GM21360 (cell line): ENCODE data around the gene ANO10.
"Not testable (repeated sequence)": the region's sequence is repeated elsewhere in the genome, so short reads cannot be mapped to it uniquely, and the experiment has no call there.

Experiments
- ATAC-seq: cut with Tn5 transposase; IDR thresholded peaks from one replicate; pipeline ENCODE4 v1.9.1; 2021; ENCODE audit warnings: mild to moderate bottlenecking, moderate library complexity; ENCODE audit not compliant: unreplicated experiment

ANO10 gene

GRCh38 chr3:43629257-43629656, 7.4 kb upstream of the ANO10 start:
- no peak for ATAC-seq

- no peak for ATAC-seq
Measured at GRCh38 chr3:43627360-43627759, 5.5 kb upstream of the ANO10 start.

DNA sequence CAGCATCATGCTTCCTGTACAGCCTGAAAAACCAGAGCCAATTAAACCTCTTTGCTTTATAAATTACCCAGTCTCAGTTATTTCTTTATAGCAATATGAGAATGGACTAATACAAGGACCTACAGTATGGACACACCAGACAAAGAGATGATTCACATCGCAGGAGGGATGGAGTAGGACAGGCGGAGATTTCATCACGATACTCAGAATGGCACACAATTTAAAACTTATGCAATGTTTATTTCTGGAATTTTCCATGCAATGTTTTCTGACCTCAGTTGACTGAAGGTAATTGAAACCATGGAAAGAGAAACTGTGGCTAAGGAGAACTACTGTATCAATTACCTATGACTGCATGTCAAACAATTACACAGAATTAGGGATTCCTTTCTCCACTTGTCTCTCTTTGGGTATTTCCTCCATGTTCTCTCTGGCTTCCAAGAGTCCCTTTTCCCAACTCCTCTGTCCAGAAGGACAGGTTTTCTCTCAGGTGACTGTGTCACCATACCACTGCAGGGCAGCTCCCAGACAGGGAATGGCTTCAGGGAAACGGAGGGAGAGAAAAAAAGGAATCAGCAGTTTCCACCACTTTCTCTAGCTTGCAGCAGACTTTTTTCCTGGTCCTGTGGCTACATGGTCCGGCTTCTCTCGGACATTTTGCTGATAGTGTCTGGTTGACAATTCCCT, 3.0 kb upstream of the ANO10 start:
- no peak for ATAC-seq

DNA sequence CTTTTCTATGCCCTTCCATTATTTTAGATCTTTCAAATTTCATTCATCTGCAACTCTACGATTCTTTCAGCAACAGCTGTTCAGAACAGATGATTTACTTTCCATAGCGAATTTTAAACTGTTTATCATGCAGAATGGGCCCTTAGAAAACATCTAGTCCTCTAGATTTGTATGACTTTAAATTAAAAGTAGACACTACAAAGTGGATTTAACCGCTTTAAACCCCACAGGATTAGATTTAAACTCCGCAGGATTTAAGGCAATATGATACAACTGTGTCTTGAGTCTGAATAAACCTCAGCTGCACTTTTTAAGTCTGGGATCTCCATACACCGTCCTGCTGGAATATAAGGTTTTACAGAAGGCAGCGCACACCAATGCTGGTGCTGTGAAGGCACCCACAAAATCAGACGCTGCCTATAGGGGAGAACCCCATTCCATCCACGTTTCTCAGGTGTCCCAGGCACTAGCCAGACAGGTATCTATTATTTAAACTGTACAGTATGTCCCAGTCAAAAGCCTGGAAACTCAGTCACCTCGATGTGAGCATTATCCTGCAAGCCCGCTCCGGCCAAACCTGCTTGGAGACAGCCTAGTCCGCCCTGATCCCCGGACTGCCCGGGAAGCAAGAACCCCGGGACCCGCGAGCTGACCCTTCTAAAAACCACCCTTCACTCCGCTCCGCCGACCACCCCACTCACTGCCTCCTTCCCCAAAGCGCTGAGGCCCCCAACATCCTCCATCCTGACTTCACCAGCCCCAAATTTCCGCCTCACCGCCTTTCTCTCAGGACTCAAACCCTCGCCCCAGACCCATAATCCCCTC, 768 bp downstream of the ANO10 start:
- ATAC-seq: no peak

GRCh38 chr3:43619588-43619987, 2.2 kb downstream of the ANO10 start:
- ATAC-seq: no peak

- ATAC-seq: no peak
Measured at GRCh38 chr3:43618142-43618541, 3.7 kb downstream of the ANO10 start.

DNA sequence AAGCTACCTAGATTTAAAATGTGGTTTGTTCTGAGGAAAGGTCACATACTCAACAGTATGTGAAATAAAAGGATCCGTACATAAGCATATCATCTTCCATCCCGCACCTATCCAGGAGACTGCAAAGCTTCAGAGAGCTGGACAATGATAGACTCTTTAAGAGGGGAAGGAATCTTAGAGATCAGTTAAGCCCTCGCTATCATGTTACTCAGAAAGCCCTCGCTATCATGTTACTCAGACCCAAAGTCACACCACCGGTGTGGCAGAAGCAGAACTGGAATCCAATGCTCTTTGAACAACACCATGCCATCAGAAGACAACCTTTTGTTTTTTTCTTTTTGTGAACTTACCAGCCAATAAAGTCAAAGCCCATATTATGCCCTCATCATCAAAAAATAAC, 5.8 kb downstream of the ANO10 start:
- ATAC-seq: no peak

- ATAC-seq: no peak
Measured at GRCh38 chr3:43615133-43615532, 6.7 kb downstream of the ANO10 start.

DNA sequence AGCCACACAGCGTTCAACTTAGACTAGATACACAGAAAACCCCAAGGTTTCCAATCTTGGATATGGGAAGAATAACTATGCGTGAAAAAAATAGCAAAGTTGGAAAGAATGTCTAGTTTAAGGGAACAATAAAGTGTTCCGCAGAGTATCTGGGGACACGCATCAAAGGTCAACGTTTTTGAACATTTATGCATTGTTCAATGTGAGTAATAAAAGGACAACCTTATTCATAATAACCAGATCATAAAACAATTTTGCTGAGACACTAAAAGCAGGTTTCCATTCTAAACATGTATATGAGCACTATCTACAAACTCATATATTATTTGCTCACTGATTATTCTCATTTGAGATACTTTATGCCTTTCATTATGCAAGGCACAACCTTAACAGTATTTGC, 7.8 kb downstream of the ANO10 start:
- ATAC-seq: no peak

- ATAC-seq: no peak
Measured at GRCh38 chr3:43612419-43612818, 9.4 kb downstream of the ANO10 start.

- no peak for ATAC-seq
Measured at GRCh38 chr3:43609406-43609805, 12.4 kb downstream of the ANO10 start.

GRCh38 chr3:43608751-43609150, 13.1 kb downstream of the ANO10 start:
- no peak for ATAC-seq

DNA sequence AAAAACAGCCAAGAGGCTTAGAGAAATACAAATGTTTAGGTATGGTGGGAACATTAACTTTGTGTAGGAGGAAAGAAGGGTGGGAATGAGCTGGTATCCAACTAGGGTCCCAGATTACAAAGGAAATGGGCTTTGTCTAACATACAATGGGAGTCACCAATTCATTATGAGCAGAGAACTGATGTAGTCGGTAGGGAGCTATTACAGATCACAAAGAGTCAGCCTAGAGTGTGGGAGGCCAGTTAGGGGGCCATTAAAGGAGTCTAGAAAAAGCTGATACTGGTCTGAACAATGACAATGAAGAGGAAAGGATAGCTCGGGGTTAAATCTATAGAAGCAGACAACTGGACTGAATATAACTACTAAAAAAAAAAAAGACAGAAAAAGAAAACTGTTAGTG, 15.5 kb downstream of the ANO10 start:
- ATAC-seq: no peak

GRCh38 chr3:43599959-43600358, 21.9 kb downstream of the ANO10 start:
- not testable (repeated sequence) for ATAC-seq

- no peak for ATAC-seq
Measured at GRCh38 chr3:43597961-43598360, 23.9 kb downstream of the ANO10 start.

GRCh38 chr3:43596178-43596577, 25.6 kb downstream of the ANO10 start:
- ATAC-seq: not testable (repeated sequence)

GRCh38 chr3:43595280-43595679, 26.5 kb downstream of the ANO10 start:
- ATAC-seq: not testable (repeated sequence)

DNA sequence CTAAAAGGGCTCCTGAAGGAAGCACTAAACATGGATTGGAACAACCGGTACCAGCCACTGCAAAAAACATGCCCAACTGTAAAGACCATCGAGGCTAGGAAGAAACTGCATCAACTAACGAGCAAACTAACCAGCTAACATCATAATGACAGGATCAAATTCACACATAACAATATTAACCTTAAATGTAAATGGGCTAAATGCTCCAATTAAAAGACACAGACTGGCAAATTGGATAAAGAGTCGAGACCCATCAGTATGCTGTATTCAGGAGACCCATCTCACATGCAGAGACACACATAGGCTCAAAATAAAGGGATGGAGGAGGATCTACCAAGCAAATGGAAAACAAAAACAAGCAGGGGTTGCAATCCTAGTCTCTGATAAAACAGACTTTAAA, 28.2 kb downstream of the ANO10 start:
- not testable (repeated sequence) for ATAC-seq

DNA sequence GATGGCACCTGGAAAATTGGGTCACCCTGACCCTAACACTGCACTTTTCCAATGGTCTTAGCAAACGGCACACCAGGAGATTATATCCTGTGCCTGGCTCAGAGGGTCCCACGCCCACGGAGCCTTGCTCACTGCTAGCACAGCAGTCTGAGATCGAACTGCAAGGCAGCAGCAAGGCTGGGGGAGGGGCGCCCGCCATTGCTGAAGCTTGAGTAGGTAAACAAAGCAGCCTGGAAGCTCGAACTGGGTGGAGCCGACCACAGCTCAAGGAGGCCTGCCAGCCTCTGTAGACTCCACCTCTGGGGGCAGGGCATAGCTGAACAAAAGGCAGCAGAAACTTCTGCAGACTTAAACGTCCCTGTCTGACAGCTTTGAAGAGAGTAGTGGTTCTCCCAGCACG, 29.9 kb downstream of the ANO10 start:
- ATAC-seq: not testable (repeated sequence)

DNA sequence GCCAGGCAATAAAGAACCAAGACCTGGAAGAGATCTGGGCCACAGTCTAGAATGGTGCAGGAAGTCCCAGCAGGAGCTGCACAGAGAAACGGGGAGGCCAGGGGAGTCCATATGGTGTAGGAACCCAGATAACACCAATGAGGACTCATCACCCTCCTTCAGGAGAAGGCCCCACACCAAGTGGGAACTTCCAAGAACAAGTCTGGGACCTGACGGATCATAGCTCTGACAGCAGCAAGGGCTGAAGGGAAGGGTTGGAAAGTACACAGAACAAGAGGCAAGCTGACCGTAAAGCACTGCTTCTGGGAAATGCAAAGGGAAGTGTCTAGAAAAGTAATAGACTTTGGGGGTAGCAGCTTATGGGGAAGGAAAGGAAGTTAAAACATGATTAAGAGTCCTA, 34.5 kb downstream of the ANO10 start:
- ATAC-seq: no peak

- ATAC-seq: no peak
Measured at GRCh38 chr3:43584043-43584826, 37.6 kb downstream of the ANO10 start.

DNA sequence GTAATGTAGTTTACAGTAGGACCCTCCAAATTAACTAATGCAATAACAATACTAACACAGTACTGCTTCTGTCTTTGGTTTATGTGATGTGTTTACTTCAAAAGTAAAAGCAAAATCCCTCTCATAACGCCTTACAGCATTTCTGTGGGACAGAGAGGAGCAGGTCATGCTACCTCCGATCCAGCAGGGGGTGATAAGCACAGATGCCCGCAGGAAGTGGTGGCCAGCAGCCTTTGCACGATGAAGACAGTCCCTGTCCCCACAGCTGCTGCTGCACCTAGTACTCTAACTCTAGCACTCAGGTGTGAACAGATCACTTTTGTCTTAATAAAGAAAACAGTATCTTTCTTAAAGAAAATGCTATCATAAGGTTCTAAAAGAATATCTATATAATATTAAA, 38.3 kb downstream of the ANO10 start:
- no peak for ATAC-seq
